NCI-H82 (cell line): Measurements from ENCODE around the gene CACNA1A.
A peak's percentile ranks its signal among the peaks of the same experiment; 100 is the strongest.
"Not testable (repeated sequence)": the region's sequence is repeated elsewhere in the genome, so short reads cannot be mapped to it uniquely, and the experiment has no call there.

Source experiments
- DNase-seq: peaks from one replicate; lab custom pipeline; 2025; lab: John Stamatoyannopoulos, UW

Gene CACNA1A

DNA sequence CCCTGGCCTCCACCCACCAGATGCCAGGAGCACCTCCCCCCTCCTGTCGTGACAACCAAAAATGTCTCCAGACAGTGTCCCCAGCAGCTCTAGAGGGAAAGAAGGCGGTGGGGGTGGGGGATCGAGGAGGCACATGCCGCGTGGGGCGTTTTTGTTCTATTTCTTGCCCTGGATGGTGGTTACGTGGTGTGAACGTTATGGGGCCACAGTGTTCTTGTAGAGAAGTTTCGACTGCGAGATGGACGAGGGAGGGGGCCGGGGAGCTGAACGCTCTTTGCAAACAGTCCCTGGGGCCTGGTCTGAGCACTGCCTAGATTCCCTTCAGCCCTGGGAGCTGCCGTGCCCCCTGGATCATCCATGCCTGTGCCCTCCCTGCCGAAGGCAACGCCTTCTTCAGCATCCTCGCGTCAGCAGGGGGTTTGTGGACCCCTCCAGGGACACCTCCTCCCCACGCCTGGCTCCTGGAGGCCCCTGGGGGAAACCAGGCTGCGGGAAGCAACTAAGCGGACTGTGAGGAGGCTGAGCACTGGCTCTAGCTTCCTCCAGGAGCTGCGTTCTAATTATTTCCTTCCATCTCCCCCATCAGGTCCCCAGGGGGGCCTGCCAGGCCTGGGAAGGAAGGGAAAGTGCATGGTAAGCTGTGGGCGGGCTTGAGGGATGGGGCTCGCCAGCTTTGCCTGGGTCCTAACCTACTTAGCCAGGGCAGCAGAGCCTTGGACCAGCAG lies 224.6 kb downstream of the CACNA1A start:
- DNase-seq = peak; percentile 38

DNA sequence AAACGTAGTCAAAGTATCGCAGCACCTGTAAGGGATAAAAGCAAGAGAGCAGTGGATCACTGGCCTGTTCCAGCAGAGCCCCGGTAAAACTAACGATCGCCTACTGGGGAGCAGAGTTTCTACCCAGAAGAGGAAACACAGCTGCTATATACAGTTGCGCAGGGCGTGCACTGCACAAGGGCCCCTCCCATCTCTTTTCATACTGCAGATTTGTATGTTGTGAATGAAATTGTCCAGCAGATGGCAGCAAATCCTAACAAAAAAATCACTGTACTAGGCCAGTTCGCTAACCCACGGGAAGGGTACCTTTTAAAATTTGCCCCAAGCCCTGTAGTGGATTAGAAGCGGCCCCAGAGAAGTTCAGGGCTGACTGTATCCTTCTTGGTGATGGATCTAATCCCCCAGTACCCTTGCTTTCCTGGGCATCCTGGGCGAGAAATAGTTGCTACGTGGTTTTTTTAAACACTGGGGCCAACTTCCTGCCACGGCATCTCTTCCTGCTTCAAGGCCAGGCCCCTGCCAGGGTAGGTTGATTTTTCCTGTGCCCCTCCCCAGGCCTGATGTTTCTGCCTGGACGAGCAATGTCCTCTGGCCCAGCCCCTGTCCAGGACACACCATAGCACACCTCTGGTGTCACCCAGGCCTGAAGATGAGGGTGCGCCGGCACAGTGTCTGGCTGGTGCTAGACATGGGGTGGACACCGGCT lies 229.0 kb downstream of the CACNA1A start:
- peak; percentile 91 for DNase-seq

- DNase-seq = no peak
Observed at GRCh38 chr19:13275016-13275722, 231.1 kb downstream of the CACNA1A start.

DNA sequence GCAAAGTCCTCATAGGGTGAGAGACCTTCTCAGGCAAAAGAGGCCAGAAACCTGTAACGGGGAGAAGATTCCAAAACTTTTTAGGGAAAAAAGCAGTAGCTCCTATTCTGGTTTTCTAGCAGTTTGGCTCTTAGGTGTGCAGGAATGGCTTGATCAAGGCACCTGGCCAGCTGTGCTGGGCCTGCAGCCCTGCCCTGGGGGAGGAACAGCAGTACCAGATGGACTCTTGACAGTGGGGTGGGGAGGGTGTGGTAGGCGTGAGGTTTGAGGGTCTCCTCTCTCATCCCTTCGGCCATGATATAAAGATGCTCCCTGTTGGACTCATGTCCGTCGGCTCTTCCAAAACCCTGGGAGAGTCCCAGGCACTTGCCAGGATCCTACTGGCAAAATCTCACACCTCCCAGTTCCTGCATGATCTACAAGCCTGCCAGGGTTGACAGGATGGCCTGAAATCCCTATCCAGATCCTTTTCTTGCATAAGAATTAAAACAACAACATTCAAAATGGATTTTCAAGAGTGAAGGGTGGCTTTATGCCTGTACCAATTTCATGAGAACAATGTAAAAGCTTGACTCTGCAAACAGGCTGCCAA lies 235.7 kb downstream of the CACNA1A start:
- no peak for DNase-seq

GRCh38 chr19:13269348-13269747 lies 236.9 kb downstream of the CACNA1A start:
- no peak for DNase-seq

GRCh38 chr19:13267889-13268288 lies 238.4 kb downstream of the CACNA1A start:
- no peak for DNase-seq

DNA sequence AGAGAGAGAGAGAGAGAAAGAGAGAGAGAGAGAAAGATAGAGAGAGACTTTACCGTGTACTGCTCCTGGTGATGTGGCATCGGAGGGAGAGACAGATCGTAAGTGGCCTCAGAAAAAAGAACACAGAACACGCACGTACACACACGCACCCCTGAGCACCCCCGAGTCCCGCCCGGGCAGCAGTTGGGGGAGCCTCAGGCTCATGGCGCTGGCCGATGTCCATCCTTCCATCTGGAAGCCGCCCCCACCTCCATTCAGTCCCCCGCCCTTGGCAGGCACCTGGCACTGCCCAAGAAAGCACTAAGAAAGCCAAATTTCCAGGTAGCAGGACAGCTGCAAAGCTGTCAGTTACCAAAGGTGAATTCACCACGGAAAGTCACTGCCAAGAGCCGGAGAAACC lies 239.1 kb downstream of the CACNA1A start:
- DNase-seq = no peak

DNA sequence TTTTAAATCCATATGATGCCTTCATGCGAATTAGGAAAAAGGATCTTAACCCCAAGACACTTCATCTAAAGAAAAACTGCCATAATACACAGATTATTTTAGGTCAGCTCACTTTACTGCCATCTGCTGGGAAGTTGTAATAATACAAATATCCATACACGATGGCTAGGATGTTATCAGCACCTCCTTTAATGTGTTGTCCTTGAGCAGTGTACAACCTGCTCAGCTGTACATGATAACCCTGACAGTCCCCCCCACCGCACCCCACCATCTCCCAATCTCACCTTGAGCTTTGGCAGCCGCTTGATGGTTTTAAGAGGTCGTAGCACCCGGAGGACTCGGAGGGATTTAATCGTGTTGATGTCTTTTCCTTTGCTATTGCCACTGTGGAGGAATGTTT lies 243.8 kb downstream of the CACNA1A start:
- peak; percentile 73 for DNase-seq

GRCh38 chr19:13260883-13261653 lies 245.2 kb downstream of the CACNA1A start:
- DNase-seq = no peak

GRCh38 chr19:13256918-13257317 lies 249.4 kb downstream of the CACNA1A start:
- no peak for DNase-seq

GRCh38 chr19:13256398-13256797 lies 249.9 kb downstream of the CACNA1A start:
- DNase-seq = not testable (repeated sequence)

- DNase-seq = no peak
Observed at GRCh38 chr19:13255719-13256059, 250.6 kb downstream of the CACNA1A start.

DNA sequence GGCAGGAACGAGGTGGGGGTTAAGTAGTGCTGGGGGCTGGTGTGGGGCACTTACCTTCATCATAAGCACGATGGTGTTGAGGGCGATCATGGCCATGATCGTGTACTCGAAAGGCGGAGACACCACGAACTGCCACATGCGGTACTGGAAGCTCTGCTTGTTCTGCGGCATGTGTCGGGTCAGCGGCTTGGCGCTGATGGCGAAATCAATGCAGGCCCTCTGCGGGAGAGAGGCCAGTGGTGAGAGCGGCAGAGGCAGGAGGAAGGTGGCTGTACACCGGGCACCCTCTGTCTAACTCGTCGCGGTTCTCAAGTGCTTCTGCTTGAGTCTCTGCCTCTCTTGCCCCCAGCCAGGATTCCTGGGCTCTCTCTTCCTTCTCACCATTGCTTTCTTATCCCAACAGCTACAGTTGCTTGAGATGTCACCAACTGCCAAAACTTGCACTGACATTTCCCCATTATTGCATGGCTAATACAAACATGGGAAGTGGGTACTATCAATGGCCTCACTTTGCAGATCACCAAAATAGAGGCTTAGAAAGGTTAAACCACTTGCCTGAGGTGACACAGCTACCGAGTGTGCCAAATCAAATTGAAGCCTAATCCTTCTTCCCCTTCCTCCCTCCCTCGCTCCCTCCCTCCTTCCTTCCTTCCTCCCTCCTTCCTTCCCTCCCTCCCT lies 251.1 kb downstream of the CACNA1A start:
- DNase-seq = no peak

DNA sequence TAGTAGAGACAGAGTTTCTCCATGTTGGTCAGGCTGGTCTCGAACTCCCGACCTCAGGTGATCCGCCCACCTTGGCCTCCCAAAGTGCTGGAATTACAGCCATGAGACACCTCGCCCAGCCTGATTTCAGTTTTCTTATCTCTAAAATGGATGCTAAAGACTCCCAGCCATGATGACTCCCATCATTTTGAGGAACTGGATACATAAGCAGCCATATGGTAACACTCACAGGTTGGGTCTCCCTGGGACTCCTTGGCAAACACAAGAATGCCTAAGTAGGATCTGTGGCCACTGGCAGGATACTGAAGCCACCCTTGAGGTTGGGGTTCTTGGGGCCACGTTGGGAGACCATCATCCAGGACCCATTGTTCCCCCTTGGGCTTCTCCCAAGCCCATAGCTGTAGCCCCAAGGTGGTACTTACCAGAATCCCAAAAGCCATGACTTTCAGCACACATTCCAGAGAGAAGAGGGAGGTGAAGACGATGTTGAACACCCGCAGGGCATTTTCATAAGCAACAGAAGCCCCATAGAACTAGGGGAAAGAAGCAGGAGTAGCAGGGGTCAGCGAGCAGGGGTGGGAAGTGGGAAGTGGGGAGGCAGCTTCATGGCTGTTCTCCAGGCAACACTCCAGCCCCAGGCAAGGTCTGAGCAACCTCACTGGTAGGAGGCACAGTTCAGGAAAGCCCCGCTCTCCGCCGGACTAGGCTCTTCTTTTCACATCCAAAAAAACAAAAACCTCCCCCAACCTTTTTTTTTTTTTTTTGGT lies 253.5 kb downstream of the CACNA1A start:
- no peak for DNase-seq

DNA sequence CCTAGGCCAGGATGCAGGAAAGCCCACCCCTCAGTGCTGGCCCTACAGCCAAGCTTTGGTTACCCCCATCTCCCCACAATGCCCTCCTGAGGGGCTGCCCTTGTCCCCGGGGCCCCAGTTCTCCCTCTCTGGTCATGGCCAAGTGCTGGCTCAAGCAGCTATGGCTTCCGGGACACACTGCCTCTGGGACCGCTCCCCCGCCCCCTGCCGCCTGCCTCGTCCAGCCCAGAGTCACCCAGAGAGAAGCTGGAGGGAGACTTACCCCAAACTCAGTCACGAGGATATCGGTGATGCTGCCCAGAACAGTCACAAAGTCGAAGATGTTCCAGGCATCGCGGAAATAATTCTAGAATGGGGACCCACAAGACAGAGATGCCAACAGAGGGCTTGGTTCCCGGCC lies 261.4 kb downstream of the CACNA1A start:
- DNase-seq = no peak

DNA sequence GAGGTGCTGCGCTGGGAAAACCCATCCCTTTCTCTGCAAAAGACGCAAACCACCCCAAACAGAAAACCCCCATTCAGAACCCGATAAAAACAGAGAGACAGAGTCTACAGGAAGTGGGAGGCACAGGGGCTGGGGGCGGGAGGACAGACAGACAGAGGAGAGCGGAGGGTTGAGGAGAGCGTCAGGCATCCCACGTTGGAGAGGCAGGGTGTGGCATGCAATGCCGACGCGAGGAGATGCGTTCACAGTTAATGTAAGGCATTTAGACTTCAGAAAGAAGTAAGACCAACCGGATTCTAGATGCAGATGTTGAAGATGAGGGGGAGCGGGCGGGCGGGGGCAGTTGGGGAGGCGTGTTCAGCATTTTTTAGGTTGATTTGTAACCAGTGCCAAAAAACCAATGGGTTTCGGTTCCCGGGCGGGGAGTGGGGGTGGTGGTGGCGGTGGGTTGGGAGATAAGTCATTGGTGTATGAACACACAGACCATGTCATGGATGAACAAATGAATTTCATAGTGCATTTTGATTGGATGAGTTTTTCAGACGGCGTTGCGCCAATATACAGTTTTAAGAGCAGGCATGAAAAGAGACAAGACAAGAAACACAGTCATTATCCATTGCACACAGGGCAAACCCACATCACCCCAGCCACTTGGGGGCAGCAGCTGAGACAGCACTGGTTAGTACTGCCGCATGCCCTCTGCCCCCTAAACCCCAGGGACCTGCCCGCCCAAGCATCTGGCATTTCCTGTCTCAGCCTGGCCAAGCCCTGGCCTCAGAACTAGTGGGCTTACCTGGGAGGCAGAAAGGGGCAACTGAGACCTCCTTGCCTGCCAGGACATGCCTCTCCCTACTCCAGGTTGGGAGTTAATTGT lies 264.8 kb downstream of the CACNA1A start:
- peak; percentile 58 for DNase-seq

GRCh38 chr19:13240312-13241022 lies 265.8 kb downstream of the CACNA1A start:
- DNase-seq = no peak

DNA sequence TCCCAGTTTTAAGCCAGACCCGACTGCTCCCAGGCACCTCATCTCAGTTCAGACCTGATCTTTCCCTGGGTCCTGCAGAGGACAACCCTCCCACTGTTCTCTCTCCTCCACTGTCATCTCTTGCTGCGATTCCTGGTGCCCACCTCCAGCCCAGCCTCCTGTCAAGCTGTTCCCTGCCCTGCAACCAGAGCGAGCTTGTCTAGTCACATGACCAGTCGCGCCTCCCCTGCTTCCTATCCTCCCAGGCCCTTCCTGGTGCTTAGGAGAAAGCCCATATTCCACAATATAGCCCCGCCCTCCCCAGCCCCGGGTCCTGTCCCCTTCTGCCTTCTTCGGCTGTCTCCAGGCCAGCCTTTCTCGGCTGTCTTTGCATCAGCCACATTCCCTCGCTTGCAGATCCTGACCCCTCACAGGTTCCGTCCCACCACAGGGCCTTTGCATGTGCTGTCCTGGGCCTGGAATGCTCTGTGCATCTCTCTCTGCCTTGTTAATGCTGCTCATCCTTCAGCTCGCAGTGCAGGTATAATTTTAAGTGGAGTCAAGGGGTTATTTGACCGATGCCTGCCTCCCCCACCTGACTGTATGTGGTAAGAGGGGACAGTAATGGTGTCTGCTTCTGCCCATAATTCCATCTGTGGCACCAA lies 267.3 kb downstream of the CACNA1A start:
- DNase-seq = peak; percentile 70
